ENCODE measurements around the gene CFAP69.
"Not testable (repeated sequence)": the region's sequence is repeated elsewhere in the genome, so short reads cannot be mapped to it uniquely, and the experiment has no call there.

Gene CFAP69

GRCh38 chr7:90347759-90348158, 102.8 kb downstream of the CFAP69 start:
- no peak for DNase-seq

GRCh38 chr7:90349305-90349704, 104.3 kb downstream of the CFAP69 start:
- DNase-seq: no peak

- DNase-seq: not testable (repeated sequence)
These were observed 105.1 kb downstream of the CFAP69 start for GRCh38 chr7:90350032-90350431.

GRCh38 chr7:90351987-90352386, 107.0 kb downstream of the CFAP69 start:
- DNase-seq: no peak
